A549 treated with dexamethasone at 1 μM for 4 hours (cell line): ENCODE results near the gene UBA6. TPM values are rescaled to one million over a fixed set of nuclear protein-coding genes. Genes with fewer than 3 reads are reported as not detected.

Experiments
- total RNA-seq: library from RNA; stranded (reverse); fragments of 200-300 nt; extraction: Qiagen RNA extraction; gene quantifications from 5 replicates; pipeline ENCODE4 v1.2.3, GENCODE V29; 2022

Gene UBA6
- total RNA-seq: 13.4 to 21.9 TPM (median 20.9 TPM) in 5 replicates

DNA sequence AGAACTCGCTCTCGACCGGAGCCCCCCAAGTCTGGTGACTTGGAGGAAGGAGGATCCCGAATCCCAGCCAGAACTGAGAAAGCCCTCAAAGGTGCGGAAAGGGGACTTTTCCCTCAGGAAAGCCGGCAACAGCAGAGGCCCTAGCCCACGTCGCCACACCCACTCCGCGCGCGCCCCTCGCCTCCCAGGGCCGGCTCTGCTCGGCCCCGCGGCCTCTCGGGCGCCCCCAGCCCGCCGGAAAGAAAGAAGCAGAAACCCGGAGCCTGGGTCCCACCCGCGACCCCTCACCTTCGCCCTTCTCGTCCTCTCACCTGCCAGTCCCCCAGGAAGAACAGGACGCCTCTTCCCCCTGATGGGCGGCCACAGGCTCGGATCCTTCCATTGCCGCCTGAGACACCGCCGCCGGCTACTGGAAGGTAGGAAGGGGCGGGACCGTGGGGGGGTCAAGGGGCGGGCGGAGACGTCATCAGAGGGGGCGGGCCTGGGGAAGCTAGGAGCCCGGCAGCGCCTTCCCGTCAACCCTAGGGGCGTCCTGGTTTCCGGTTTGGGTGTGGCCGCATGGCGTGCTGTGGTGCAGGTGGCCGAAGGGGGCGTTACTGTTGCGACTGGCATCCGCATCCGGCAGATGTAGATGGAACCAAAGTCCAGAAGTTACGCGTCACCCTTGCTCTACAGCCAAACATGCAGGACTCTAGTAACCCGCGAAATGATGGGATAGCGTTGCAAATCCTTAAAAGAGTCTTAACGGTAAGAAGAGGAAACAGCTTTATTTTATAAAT, at the start of gene UBA6:
Gene UBA6, minus strand, starts transcription at position 418 of the 779 bp plus-strand sequence. Its CDS starts 36 bp downstream, at position 382.

Other genes with a start within 250 kb of the UBA6 start
- gene CENPC, start 155.7 kb downstream of the UBA6 start, total RNA-seq: 3.5 to 5.6 TPM (median 4.1 TPM) in 5 replicates
- gene STAP1, start 142.4 kb downstream of the UBA6 start, total RNA-seq: not detected in 5 replicates
- not detected in 5 replicates for gene GNRHR, start 53.2 kb upstream of the UBA6 start, total RNA-seq
- gene TMPRSS11D, start 182.8 kb upstream of the UBA6 start, total RNA-seq: not detected in 5 replicates